Ramos (cell line): ENCODE results near the gene SCFD2.

Experiments used
- in situ Hi-C: fragments of 300-500 bp; cut with MboI; formaldehyde crosslinking; loops from one replicate; pipeline ENCODE4 v1.14.3; 2022; ENCODE audit warnings: low sequenced_read_pairs; ENCODE audit not compliant: unreplicated experiment

The SCFD2 gene

DNA sequence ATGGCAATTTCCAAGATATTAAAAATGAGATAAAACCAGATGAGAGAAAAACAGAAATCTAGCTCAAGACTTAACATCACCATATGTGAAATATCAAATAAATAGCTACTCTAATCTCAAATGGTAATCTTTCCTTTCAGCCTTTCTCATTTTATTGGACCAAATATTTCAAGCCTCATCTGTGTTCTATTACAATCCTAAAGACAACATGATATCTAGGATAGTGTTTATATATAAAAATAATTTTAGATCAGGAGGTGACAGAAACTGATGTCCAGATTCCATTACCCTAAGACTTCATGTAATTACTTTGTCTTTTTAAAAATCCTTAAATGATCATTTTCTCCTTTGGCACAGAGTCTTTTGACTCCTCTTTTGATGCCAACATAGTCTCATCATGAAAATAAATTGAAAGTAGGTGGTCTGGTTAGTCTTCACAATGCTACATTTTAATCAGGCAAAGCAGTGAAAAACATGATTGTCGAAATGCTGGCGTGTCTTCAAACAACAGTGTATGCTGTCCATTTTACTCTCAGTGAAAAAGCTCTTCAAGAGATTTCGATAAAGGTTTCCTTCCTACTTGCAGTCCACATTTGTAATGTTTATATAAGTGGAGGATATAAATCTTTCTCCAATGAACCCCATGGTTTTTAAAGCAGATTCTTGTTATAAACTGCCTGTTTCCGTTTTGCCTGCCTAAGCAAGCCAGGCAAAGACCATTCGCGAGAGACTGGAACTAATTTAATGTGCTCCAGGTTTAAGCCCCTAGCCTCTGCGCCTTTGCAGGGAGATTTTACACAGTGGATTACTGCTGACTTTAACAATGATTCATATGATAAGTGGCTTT, 169.8 kb downstream of the SCFD2 start:
- in situ Hi-C loops: loop anchor here (25.0 kb wide), 2 partner anchors 616 to 1016 kb away; no protein-coding TSS in a partner anchor

GRCh38 chr4:53194727-53195126, 171.1 kb downstream of the SCFD2 start:
- in situ Hi-C loops: loop anchor here (25.0 kb wide), 2 partner anchors 618 to 1018 kb away; no protein-coding TSS in a partner anchor

DNA sequence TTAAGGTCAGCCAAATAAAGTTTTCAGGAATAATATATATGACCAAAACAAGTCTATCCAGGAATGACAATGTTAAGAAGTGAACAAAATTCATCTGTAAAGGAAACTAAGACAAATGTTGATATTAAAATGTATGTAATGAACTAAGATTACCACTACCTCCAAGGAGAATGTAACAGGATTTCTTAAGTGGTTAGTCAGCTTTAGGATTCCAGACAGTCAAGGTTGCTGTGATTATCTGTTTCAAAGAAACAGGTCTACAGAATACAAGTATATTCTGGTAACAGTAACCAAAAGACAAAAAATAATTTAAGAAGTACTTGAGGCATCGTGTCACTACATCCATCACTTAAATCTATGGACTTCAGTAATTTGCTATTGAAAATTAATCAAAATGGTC, 172.8 kb downstream of the SCFD2 start:
- in situ Hi-C loops: loop anchor here (25.0 kb wide), 2 partner anchors 619 to 1019 kb away; no protein-coding TSS in a partner anchor

DNA sequence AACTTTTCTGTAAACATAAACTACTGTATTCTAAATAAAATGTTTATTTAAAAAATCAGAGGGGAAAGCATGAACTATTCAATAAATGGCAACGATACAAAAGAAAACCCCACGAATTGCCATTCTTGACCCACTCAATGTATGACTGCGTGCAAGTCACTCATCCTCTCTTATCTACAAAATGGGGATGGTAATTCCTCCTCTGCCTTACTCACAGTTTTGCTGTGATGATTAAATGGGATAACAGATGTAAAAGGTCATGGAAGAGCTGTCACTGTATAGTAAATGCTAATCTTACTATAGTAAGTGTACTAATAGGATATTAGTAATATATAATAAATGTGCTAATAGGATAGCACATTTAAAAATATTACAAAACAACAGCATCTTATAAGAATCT, 173.4 kb downstream of the SCFD2 start:
- in situ Hi-C loops: loop anchor here (25.0 kb wide), 2 partner anchors 620 to 1020 kb away; no protein-coding TSS in a partner anchor

- in situ Hi-C loops: loop anchor here (25.0 kb wide), 2 partner anchors 620 to 1020 kb away; no protein-coding TSS in a partner anchor
These were observed 173.9 kb downstream of the SCFD2 start for GRCh38 chr4:53191997-53192396.

DNA sequence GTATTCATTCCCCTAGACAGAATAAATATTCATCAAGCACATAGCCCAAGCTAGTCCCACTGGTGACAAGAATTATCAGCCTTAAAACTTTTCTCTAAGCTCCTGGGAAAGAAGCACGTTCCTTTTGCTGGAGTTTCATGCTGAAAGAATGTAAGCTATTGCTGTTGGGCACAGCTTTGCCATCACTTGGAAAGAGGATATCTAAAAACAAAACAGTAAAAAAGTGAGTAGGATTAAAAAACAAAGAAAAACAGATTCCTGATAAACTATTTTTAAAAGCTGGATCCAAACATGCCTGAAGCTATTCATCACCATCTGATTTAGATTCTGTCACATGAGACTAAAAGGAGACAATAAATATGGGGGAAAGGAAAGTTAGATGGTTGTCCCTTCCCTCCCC, 176.8 kb downstream of the SCFD2 start:
- in situ Hi-C loops: loop anchor here (25.0 kb wide), 2 partner anchors 623 to 1023 kb away; no protein-coding TSS in a partner anchor

DNA sequence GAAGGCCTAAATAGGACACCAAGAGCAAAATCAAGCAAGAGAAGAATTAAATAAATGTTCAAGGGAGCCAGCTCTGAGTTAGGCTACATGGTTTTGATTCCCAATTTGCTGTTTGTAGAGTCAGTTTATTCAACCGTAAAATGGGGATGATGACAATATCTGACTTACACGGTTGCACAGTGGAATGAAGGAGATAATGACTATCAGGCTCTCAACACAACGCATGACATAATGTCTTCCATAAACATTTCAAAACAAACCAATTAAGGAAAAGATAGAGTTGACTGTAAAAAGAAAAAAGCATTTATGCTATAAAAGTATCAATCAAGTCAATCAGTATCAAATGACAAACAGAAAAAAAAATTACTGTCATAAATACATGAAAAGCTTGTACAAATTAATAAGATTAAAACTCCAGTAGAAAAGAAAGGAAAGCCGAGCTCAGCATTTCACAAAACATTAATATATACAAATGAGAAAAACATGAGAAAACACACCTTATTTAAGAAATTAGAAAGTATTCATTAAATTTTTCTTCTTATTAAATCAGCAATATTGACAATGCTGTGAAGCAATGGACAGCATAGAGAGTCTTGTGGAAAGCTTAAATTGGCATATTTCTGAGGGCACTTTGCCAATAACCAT, 179.0 kb downstream of the SCFD2 start:
- in situ Hi-C loops: loop anchor here (25.0 kb wide), 2 partner anchors 625 to 1025 kb away; no protein-coding TSS in a partner anchor

- in situ Hi-C loops: loop anchor here (25.0 kb wide), 2 partner anchors 626 to 1026 kb away; no protein-coding TSS in a partner anchor
These were observed 179.8 kb downstream of the SCFD2 start for GRCh38 chr4:53185869-53186585.

DNA sequence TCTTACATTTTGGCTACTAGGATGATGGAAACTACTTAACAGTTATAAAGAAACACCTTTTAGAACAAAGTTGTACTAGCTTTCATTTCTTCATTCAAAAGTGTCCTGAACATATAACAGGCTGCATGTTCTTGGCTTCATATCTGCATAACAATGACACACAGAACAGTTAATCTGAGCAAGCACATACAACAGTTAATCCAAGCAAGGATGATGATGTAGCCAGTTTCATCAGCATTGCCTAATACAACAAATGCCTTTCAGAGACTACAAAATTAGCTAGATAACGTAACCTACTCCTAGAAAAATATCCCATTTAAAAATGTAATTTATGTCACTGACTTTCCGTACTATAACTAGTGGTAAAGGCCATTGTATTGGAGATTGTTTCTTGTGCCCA, 182.1 kb downstream of the SCFD2 start:
- in situ Hi-C loops: loop anchor here (25.0 kb wide), 2 partner anchors 629 to 1029 kb away; no protein-coding TSS in a partner anchor

DNA sequence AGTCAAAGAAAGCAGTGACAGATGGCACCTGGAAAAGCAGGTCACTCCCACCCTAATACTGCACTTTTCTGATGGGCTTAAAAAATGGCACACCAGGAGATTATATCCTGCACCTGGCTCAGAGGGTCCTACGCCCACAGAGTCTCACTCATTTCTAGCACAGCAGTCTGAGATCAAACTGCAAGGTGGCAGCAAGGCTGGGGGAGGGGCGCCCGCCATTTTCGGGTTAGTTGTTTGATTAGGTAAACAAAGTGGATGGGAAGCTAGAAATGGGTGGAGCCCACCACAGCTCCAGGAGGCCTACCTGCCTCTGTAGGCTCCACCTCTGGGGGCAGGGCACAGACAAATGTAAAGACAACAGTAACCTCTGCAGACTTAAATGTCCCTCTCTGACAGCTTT, 188.1 kb downstream of the SCFD2 start:
- in situ Hi-C loops: loop anchor here (25.0 kb wide), 2 partner anchors 635 to 1035 kb away; no protein-coding TSS in a partner anchor

DNA sequence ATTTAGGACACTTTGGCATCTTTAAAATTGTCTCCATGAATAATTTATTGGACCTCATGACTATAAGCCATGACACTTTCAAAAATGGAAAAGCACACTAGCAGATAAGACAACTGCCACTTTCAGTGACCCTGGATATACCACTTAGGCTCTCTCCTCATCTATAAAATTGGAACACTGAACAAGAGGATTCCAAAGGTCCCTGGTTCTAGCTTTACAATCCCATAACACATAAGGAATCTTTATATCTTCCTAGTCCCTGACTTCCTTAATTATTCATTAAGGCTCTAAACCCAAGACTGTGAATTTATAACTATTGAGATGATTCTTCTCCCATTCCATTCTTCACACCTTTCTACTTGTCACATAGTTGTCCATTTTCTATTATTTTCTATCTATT, 190.2 kb downstream of the SCFD2 start:
- in situ Hi-C loops: loop anchor here (25.0 kb wide), 2 partner anchors 637 to 1037 kb away; no protein-coding TSS in a partner anchor

DNA sequence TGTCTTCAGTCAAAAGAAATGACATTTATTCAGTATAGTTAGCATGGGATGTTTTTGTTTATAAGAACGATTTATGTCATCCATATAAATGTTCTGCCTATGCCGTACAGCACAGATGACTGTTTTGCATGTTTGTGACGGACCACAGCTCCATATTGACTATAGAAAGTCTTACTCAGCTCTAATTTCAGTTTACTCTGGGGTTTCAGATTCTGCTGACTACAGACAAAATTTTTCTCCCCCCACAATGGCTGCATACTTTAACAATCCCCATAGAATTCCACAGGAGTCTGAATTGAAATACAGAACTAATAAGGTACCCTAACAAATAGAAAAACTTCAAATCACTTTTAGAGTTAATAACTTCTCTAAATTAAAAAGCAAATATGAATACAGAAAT, 191.0 kb downstream of the SCFD2 start:
- in situ Hi-C loops: loop anchor here (25.0 kb wide), 2 partner anchors 637 to 1037 kb away; no protein-coding TSS in a partner anchor

GRCh38 chr4:53173576-53173975, 192.3 kb downstream of the SCFD2 start:
- in situ Hi-C loops: no loop called here

- in situ Hi-C loops: no loop called here
These were observed 194.1 kb downstream of the SCFD2 start for GRCh38 chr4:53171797-53172196.

GRCh38 chr4:53169695-53170617, 195.9 kb downstream of the SCFD2 start:
- in situ Hi-C loops: no loop called here

DNA sequence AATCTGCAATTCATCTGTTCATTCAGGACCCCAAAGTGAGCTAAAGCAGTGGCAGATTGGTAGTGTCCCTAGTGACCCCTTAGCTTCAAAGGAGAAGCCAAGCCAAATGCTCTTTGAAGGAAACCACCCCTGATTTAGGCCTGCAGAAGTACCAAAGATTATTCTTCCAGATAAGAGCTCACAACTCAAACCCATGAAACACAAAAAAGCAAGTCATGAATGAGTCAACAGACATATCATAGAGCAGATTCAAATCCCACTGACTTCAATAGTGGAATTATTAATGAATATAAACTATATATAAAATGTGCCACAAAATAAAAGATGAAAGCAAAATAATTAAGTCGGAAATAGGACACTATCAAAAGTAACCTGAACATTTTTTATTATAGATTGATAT, 197.6 kb downstream of the SCFD2 start:
- in situ Hi-C loops: no loop called here

DNA sequence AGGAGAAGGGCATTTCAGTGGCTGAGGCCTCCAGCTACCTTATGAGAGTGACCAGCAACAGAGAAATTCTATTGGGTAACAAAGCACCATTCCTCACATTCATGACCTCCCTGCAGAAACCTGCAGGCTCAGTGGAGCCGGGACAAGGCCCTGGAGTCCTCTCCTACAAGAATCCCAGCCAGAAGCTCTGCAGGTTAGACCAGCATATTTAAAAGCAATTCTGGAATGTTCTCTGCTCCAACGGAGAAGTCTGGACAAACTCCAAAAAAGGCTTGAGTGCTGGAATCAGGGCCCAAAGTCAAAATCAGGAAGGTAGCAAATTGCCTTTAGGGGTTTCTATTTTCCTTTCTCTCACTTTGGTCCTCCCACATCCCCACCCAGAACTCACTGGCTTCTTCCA, 202.9 kb downstream of the SCFD2 start:
- in situ Hi-C loops: no loop called here

GRCh38 chr4:53161787-53162433, 204.0 kb downstream of the SCFD2 start:
- in situ Hi-C loops: no loop called here
